Peyer's patch (tissue), 4 donors: Measurements from ENCODE around the gene EPG5.

Experiments used
- CTCF ChIP-seq, 6 experiments: fragments of 450-650 bp in 4 of 6; fragments of 200-600 bp in 2 of 6; sonication (generic) in 1 of 6; IDR thresholded peaks; one replicate each; pipeline ENCODE4 v1.5.1; 2017 to 2019; ENCODE audit warnings: antibody characterized with exemption in 6 of 6, mild to moderate bottlenecking in 3 of 6, moderate library complexity in 1 of 6
- POLR2A ChIP-seq, 2 donors: fragments of 450-650 bp; IDR thresholded peaks; one replicate each; pipeline ENCODE4 v1.5.1; 2017; ENCODE audit warnings: antibody characterized with exemption in 2 of 2, mild to moderate bottlenecking in 2 of 2, moderate library complexity in 2 of 2

DNA sequence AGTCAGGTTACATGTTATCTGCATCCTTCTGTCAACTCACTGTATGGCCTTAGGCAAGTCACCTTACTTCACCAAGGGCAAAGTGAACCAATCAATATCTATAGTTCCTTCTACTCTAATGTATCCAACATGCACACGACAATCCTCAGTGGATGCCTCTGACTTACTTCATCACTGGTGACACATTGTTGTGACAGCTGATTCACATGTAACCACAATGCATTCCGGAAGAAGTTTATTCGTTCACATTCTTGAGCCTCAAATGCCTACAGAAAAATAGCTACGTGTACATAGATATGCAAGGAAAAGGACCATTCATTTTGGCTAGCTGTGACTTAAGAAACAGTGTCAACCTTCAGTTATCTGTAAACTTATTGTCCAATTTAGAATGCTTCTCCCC, 26.3 kb upstream of the EPG5 start:
- TF ChIP-seq CTCF (IDR thresholded peaks at IDR 0.05) (no peak), POLR2A (IDR thresholded peaks at IDR 0.05) (no peak)
